Breast epithelium (tissue), 3 donors: ENCODE measurements around the gene TAF5L.

Source experiments
- CTCF ChIP-seq, 3 donors: fragments of 450-650 bp; IDR thresholded peaks; one replicate each; pipeline ENCODE4 v1.5.1; 2016 to 2017; ENCODE audit warnings: antibody characterized with exemption in 3 of 3, mild to moderate bottlenecking in 3 of 3, moderate library complexity in 3 of 3
- POLR2A ChIP-seq: fragments of 450-650 bp; IDR thresholded peaks from one replicate; pipeline ENCODE4 v1.6.1; 2016; ENCODE audit warnings: antibody characterized with exemption, mild to moderate bottlenecking, moderate library complexity

- TF ChIP-seq POLR2A (no peak), CTCF (IDR thresholded peaks at IDR 0.05) (no peak)
Measured at GRCh38 chr1:229562686-229563085, 63.2 kb downstream of the TAF5L start.
